Stimulated activated CD4-positive, alpha-beta T cell treated with anti-CD3 and anti-CD28 coated beads, Interleukin-4, amount 100 ng/mL, for 1 hour (primary cell): ENCODE data around the gene ACTC1.

Source experiments
- DNase-seq: peaks from one replicate; pipeline ENCODE4 v3.0.0-alpha.2; 2020

Gene ACTC1

GRCh38 chr15:34755419-34755773, 40.0 kb downstream of the ACTC1 start:
- DNase-seq: no peak

GRCh38 chr15:34754674-34755418, 40.5 kb downstream of the ACTC1 start, which contains the start of gene GJD2:
Gene GJD2, minus strand, starts transcription at chr15:34754998. Its CDS starts 510 bp downstream, at chr15:34754488.
- DNase-seq: no peak

GRCh38 chr15:34754171-34754601, 41.2 kb downstream of the ACTC1 start:
- DNase-seq: no peak

GRCh38 chr15:34753236-34753894, 42.0 kb downstream of the ACTC1 start:
- no peak for DNase-seq

GRCh38 chr15:34749691-34750090, 45.7 kb downstream of the ACTC1 start:
- DNase-seq: no peak
